ENCODE data around the gene CDRT15L2.
"Not testable (repeated sequence)": the region's sequence is repeated elsewhere in the genome, so short reads cannot be mapped to it uniquely, and the experiment has no call there.

GRCh38 chr17:20583891-20584577, 4.5 kb downstream of the CDRT15L2 start:
- not testable (repeated sequence) for TF ChIP-seq POLR2AphosphoS5, POLR2A, CTCF, EP300 (IDR thresholded peaks at IDR 0.05)

All from stomach (tissue), 4 donors.